GM19328 (cell line): ENCODE data around the gene IREB2.
"Not testable (repeated sequence)": the region's sequence is repeated elsewhere in the genome, so short reads cannot be mapped to it uniquely, and the experiment has no call there.

Source experiments
- ATAC-seq: cut with Tn5 transposase; IDR thresholded peaks from one replicate; pipeline ENCODE4 v1.9.1; 2021; ENCODE audit warnings: mild to moderate bottlenecking, moderate library complexity; ENCODE audit not compliant: unreplicated experiment

Gene IREB2, protein sequence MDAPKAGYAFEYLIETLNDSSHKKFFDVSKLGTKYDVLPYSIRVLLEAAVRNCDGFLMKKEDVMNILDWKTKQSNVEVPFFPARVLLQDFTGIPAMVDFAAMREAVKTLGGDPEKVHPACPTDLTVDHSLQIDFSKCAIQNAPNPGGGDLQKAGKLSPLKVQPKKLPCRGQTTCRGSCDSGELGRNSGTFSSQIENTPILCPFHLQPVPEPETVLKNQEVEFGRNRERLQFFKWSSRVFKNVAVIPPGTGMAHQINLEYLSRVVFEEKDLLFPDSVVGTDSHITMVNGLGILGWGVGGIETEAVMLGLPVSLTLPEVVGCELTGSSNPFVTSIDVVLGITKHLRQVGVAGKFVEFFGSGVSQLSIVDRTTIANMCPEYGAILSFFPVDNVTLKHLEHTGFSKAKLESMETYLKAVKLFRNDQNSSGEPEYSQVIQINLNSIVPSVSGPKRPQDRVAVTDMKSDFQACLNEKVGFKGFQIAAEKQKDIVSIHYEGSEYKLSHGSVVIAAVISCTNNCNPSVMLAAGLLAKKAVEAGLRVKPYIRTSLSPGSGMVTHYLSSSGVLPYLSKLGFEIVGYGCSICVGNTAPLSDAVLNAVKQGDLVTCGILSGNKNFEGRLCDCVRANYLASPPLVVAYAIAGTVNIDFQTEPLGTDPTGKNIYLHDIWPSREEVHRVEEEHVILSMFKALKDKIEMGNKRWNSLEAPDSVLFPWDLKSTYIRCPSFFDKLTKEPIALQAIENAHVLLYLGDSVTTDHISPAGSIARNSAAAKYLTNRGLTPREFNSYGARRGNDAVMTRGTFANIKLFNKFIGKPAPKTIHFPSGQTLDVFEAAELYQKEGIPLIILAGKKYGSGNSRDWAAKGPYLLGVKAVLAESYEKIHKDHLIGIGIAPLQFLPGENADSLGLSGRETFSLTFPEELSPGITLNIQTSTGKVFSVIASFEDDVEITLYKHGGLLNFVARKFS

DNA sequence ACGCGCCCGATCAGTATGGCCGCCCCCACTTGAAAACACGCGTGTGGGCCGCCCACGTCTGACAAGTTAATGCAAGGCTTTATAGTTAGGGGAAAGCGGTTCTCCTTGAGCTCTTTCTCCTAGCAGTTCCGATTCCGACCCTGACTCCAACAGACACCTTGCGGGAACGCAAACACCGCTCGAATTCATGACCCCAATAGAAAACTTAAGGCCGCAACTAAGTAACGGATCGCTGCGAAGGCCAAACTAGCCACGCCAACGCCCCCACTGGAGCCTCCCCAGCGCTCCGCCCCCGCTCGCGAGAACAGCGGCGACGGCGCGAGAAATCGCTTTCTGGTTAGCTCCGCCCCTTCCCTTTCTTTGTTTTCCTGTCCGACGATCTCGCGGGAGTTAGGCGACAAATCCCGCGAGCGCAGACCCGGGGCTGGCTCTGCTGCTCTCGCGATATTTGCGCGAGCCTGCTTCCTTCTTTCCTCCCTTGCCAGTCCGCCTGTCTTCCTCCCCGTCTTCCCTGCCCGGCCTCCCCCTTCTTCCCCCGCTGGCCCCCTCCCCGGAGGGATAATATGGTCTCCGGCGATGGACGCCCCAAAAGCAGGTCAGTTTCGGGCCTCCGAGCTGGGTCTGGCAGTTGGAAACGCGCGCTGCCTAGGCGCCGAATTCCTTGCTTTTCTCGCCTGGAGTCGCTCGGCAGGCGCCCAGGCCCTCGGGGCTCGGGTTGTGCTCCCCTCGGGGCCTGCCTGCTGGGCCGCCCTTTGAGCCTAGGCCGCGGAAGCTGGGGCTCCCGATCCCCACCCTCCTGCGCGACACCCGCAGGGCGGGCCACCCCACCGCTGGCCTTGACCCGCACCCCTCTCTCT lies at the start of gene IREB2:
IREB2 (plus strand) TSS at position 455 of the 857 bp plus-strand sequence; CDS start at position 577, 122 bp downstream.
- ATAC-seq = peak; percentile 83

DNA sequence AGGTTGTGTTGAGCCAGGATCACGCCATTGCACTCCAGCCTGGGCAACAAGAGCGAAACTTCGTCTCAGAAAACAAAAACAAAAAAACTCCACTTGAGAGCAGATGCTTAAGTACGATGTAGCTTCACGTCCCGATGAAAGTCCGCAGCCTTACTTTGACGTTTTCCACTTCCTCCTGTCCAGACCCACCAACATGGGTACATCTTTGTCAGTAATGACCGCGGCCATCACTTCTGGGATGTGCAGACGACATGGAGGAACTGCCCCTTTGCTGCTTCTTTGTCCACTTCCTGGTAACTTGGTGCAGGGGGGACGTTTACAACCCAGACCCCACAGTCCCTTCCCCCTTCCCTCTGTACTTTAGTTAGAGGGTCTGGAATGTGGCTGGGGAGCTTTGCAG lies 49.2 kb upstream of the IREB2 start:
- ATAC-seq = no peak

DNA sequence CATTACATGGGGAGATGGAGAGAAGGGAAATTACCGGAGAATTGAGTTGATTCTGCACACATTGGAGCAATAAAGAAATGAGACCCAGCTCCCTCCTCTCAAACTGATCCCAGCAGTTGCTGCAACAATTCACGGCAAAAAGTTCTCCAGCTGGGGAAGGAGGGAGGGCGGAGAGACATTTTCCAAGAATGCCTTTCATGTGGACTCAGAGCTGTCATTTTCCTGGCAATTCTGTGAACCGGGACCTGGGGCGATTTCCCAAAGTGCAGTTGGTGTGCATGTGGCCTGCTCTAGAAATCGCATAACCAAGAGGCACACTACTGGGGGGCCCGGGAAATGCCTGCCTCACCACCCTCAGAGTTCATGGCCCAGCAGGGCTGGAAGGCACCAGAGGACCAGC lies 48.7 kb upstream of the IREB2 start:
- no peak for ATAC-seq

DNA sequence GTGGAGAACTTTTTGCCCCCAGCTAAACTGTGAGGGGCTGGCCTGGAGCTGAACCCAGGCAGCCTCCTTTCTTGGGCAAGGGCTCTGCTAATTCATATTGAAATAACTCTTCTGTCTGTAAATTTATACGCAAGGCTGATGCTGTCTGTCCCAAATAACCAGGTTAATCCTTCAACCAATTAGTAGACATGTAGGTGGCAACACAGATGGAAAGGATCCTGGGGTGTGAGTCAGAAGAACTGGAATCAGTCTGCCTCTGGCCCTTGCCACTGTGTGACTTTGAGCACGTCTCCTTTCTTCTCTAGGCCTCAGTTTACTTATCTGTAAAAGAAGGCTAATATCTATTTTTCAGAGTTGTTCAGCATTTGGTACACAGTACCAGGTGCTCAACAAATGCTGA lies 48.3 kb upstream of the IREB2 start:
- ATAC-seq = no peak

DNA sequence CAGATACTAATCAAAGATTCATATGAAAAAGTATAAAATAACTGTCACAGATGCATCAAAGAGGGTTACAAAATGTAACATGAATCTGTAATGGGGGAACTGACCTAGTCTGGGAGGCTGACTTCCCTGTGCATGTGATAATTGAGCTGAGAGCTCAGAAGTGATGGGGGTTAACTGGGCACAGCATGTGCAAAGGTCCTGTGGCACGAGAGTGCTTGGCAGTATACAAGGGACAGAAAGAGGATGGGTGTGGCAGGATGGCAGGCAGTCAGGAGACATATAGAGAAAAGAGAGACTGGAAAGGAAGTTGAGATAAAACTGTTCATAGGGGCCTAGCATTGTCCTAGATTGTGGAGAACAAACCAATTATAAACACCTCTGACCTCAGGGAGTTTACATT lies 47.8 kb upstream of the IREB2 start:
- no peak for ATAC-seq

DNA sequence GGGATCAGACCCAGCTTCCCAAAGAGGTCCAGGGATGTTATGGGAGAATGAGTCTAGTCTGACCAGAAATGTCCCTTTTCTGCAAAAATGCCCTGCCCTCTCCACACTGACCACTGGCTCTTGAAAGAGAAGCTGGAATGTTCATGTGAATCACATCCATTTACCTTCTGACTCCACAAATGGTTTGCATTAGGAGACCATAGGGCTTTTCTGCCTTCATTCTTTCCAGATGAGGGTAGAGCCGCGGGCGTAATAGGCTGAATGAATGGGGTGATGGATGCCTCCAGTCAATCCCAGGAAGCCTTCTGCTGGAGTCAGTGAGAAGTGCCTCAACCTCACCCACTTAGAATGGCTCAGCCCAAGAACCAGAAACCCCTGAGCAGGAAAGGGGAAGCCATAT lies 47.2 kb upstream of the IREB2 start:
- ATAC-seq = no peak

DNA sequence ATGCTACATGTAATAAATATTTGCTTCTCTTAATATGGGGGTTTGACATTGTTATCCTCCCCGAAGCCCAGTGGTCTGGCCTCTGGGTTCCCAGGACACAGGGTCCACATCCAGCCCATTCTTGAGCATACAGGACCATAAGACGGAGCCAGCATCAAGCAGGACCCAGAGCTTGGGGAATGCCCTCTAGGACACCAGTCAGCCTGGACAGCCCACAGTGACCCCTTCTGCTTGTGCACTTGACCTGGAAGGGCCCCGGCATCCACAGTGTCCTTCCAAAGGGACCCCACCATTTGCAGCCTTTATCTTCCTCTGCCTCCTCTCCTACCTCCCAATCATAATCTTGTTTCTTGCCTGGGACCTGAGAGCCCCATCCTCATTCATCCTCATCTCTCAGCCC lies 46.2 kb upstream of the IREB2 start:
- ATAC-seq = no peak

DNA sequence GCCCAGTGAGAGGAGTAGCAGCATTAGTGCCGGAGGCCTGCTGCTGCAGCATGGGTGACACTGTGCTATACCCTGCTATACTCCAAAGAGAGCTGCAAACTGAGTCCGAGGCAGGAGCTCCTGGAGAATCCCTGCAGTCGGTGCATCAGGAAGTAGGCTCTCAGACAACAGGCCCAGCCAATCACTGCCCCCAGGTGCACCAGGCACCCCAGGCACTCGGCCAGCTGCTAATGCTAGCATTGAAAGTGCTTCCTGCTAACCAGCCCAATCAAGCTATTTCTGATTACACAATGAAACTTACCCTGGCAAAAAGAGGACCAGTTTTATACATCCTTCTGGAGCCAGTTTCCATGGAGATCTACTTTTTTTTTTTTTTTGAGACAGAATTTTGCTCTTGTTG lies 45.6 kb upstream of the IREB2 start:
- ATAC-seq = no peak

DNA sequence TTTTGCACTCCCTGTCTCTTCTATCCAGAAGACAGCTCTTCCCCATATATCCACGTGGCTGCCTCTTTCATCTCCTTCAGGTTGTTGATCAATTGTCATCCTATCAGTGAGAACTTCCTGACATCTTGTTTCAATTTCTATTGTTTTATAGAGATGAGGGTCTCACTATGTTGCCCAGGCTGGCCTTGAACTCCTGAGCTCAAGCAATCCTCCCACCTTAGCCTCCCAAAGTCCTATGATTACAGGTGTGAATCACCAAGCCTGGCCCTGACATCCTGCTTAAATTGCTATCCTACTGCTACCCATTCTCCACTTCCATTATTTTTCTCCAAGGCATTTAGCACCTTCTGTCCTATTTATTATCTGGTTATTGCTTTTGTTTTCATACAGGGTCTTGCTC lies 44.9 kb upstream of the IREB2 start:
- no peak for ATAC-seq

DNA sequence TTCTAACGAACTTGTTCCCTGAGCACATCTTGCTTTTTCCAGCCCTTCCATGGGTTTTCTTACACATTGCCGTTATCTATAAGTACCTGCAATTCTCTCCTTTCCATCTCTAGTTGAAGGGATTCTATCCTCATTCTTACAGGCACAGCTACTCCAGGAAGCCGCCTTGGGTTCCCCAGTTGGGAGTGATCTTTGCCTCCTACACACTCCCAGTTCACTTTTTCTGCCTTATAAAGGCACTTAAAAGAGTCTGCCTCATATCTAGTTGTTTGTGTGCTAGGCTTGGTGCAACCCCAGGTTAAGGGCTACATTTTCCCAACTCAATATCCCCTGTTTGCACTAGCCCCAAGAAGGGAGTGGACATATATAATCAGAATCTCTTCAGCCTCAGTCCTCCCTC lies 44.0 kb upstream of the IREB2 start:
- ATAC-seq = no peak

DNA sequence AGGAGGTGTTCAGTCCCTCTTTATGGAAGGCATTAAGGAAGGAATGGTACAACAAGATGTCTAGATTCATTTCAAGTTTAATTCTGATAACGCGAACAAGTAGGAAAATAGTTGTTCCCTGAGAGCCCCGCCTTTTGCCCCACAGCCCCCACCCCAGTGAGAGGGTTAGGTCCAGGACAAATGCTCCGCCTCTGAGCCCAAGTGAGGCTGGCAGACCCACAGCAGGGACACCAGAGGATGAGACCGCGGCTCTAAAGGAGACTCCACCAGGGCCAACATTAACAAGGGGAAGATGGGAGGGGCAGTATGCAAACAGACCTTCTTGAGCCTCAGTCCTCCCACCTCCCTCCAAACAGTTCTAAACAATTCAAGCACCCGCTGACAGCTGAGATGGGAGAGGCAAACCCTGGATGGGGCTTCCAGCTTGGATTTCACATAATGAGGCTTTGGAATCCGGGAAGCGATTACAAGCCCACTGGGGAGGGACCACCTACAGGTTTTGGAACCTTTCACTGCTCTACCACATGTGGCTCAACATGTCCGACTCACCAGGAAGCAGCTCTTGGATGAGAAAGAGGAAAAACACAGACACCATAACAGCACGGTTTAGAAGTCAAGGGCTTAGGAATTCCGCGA lies 42.9 kb upstream of the IREB2 start:
- ATAC-seq = no peak

DNA sequence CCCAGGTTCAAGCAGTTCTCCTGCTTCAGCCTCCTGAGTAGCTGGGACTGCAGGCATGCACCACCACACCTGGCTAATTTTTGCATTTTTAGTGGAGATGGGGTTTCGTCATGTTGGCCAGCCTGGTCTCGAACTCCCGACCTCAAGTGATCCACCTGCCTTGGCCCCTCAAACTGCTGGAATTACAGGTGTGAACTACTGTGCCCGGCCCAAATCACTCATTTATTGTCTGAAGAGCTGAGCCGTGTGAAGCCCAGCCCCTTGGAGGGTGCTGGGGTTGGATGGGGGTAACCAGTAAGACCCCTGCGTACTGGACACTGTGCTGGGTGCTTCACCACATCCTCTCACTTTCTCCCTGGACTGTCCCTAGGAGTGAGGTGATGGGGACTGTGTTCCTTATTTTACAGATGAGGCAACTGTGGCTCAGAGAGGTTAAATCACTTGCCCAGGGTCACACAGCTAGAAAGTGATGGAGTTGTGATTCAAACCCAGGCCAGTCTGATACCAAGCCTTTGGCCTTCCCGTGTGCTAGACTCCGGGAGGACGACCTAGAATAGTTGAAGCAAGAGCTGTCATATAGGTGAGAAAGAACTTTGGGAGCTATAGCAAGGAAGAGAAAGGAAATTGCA lies 41.7 kb upstream of the IREB2 start:
- no peak for ATAC-seq

DNA sequence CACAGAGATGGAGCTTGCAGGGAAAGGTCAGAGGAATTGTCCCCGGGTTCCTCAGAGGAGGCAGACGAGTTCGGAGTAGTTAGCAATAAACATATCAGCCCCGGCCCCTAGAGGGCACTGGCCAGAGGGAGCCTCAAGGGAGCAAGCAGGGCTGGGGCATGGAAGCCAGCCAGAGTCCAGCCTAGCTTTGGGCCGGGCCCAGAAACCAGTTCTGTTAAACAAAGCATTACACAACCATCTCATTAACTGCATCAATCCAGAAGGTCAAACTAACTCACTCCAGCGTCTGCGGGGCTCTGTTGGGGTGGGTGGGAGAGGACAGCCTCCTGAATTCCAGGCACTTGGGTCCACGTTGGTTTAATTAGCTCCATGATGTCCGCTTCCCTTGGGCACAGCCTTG lies 41.0 kb upstream of the IREB2 start:
- no peak for ATAC-seq

DNA sequence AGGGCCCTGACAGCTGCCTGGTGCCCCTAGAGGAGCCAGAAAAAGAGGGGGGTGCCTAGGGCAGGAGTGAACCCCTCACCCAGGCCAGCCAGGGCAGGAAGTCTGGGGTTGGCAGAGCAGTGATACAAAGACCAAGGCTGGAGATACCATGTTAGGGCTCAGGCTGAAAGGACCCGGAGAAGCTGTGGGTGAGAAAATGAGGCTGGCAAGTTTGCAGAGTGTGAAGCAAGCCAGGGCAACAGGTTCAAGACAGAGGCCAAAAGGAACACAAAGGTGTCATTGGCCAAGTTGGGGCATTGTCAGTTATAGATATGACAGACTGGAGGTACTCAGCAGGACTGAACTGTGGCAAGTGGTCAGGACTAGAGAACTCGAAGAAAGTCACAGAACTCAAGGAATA lies 40.6 kb upstream of the IREB2 start:
- no peak for ATAC-seq

DNA sequence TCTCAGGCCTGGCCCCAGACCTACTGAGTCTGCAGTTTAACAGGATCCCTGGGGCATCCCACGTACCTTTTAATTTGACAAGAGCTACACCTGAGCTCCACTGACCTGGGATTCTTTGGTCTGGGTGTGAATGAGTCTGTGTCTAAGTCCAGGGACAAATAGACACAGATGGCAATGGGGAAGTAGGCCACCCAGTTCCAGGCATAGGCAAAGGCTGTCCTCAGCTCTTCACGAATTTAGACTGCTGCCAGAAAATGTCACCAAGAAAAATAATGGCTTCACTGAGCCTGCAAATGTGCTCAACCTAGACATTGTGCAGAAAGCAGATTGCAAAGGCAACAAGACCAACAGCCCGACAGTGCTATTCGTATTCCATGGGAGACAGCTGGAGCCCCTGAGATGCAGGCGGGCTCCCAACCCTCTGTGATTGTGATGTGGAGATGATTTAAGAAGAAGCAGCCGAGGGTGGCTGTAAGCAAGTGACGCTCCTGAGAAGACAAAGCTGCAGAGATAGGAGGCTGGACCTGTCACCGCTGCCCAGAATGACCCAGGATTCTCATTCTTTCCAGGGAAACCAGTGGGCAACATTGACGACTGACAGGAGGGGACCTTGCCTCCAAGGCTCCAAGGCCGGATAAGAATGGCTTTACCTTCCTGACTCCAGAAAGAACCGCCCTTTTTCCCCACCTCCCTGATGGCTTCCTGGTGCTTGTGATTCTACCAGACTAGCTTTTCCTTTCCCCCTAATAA lies 39.8 kb upstream of the IREB2 start:
- no peak for ATAC-seq

DNA sequence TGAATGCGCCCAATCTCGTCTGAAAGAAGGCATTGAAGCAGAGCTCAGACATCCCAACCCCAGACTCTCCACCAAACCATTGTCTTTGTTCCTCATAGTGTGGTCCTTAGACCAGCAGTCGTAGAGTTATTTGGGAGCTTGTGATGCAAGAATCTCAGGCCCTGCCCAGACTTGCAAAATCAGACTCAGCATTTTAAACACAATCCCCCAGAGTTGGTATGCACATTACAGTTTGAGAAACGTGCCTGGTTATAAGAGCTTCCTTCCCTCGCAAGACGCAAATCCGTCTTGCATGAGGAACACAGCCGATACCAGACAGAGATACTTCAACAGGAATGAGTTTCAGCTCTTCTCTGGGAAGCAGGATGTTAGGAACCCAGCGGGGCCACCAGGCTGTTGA lies 38.9 kb upstream of the IREB2 start:
- no peak for ATAC-seq

DNA sequence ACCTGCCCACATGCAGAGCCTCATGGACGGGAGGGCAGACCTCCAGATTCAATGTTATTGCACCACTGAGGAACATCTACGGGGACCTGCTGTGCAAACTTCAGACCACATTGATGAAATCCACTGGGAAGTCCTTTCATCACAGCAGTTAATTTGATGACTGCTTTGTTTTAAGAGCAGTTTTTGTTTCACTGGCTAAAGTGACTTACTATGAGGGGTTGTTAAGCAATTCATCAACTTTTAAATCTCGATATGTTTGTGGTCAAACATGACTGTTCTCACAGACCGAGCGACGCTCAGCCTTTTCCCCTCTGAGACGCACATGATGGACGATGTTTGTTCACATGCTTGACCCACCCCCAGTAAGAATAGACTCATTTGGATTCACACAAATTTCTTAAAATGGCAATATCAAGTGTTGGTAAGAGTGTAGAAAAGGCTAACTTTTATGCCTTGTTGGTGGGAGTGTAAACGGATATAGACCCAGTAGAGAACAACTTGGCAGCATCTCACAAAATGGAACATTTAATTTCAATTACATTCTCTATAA lies 35.9 kb upstream of the IREB2 start:
- no peak for ATAC-seq

DNA sequence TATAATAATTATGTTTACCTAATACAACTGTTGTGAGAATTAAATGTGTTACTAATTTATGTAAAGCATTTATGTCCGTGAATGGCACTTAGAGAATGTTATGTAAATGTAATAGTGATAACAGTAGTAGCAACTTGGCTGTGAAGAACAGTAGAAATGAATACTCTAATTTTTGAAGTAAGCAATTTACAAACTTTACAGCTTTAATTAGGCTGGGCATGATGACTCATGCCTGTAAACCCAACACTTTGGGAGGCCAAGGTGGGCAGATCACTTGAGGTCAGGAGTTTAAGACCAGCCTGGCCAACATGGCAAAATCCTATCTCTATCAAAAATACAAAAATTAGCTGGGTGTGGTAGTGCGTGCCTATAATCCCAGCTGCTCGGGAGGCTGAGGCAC lies 33.9 kb upstream of the IREB2 start:
- no peak for ATAC-seq

DNA sequence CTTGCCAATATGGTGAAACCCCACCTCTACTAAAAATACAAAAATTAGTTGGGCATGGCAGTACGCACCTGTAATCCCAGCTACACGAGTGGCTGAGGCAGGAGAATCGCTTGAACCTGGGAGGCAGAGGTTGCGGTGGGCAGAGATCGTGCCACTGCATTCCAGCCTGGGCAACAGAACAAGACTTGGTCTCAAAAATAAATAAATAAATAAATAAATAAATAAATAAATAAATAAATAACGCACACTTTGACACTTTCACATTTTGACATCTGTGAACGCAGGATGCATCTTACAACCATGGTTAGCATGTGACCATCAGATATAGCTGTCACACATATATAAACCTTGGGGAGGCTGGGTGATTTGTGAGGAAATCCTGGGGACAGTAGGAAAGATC lies 33.2 kb upstream of the IREB2 start:
- not testable (repeated sequence) for ATAC-seq
